ENCODE measurements around the gene ITPR3. TPM values are rescaled to one million over a fixed set of nuclear protein-coding genes. Genes with fewer than 3 reads are reported as not detected.

The ITPR3 gene
- total RNA-seq, 1 donor from 2014 or later, result 17.7 TPM

DNA sequence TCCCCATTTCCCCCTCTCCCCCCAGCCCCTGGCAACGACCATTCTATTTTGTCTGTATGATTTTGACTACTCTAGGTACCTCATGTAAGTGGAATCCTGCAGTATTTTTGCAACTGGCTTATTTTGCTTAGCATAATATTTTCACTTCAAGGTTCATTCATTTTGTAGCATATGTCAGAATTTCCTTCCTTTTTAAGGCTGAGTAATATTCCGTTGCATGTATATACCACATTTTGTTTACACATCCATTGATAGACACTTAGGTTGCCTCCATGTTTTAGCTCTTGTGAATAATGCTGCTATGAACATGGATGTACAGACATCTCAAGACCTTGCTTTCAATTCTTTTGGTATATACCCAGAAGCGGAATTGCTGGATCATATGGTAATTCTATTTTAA, 91.8 kb downstream of the ITPR3 start:
- H3K4me1 Mint-ChIP-seq (ENCODE audit: low read depth, unreplicated experiment), result peaks cover 10% of the 10 kb centered on the region
- H3K27me3 Mint-ChIP-seq (ENCODE audit: low read depth, unreplicated experiment), result no peaks in the 10 kb centered on the region
- Histone ChIP-seq H3K79me2 (ENCODE audit: insufficient read depth, low read length) (peaks cover 19% of the 10 kb centered on the region), H3K4me2 (ENCODE audit: low read length) (no peak overlapping the region), H3K4me3 (ENCODE audit: insufficient read depth, low read depth, low read length) (no peak overlapping the region), H3K9ac (ENCODE audit: low read length) (no peak overlapping the region), H3K27me3 (ENCODE audit: insufficient read depth, low read length) (peaks cover 2% of the 10 kb centered on the region), H3K4me1 (ENCODE audit: insufficient read depth, low read length) (peaks cover 13% of the 10 kb centered on the region), H3K9me3 (ENCODE audit: insufficient read depth, low read depth, low read length) (no peaks in the 10 kb centered on the region), H2AFZ (ENCODE audit: low read depth, low read length) (no peak overlapping the region), H3K36me3 (ENCODE audit: insufficient read depth, low read length) (no peaks in the 10 kb centered on the region), H4K20me1 (ENCODE audit: insufficient read depth, low read length) (no peaks in the 10 kb centered on the region), H3K27ac (ENCODE audit: low read depth, low read length) (no peak overlapping the region)
- no peak overlapping the region for H3K27ac Mint-ChIP-seq (ENCODE audit: unreplicated experiment)
- no peak for FAIRE-seq
- H3K9me3 Mint-ChIP-seq (ENCODE audit: unreplicated experiment), result no peaks in the 10 kb centered on the region
- TF ChIP-seq, protein P1, sequence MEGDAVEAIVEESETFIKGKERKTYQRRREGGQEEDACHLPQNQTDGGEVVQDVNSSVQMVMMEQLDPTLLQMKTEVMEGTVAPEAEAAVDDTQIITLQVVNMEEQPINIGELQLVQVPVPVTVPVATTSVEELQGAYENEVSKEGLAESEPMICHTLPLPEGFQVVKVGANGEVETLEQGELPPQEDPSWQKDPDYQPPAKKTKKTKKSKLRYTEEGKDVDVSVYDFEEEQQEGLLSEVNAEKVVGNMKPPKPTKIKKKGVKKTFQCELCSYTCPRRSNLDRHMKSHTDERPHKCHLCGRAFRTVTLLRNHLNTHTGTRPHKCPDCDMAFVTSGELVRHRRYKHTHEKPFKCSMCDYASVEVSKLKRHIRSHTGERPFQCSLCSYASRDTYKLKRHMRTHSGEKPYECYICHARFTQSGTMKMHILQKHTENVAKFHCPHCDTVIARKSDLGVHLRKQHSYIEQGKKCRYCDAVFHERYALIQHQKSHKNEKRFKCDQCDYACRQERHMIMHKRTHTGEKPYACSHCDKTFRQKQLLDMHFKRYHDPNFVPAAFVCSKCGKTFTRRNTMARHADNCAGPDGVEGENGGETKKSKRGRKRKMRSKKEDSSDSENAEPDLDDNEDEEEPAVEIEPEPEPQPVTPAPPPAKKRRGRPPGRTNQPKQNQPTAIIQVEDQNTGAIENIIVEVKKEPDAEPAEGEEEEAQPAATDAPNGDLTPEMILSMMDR (IDR thresholded peaks at IDR 0.05; ENCODE audit: insufficient read depth, low read depth, low read length), result no peak
- no peak for TF ChIP-seq EZH2 (IDR thresholded peaks at IDR 0.05; ENCODE audit: insufficient read depth, low read length)
- H3K36me3 Mint-ChIP-seq (ENCODE audit: low read depth, unreplicated experiment), result peaks cover 8% of the 10 kb centered on the region
- DNase-seq (ENCODE audit: low read depth), result no peak
- no peak overlapping the region for H3K4me3 Mint-ChIP-seq (ENCODE audit: unreplicated experiment)

DNA sequence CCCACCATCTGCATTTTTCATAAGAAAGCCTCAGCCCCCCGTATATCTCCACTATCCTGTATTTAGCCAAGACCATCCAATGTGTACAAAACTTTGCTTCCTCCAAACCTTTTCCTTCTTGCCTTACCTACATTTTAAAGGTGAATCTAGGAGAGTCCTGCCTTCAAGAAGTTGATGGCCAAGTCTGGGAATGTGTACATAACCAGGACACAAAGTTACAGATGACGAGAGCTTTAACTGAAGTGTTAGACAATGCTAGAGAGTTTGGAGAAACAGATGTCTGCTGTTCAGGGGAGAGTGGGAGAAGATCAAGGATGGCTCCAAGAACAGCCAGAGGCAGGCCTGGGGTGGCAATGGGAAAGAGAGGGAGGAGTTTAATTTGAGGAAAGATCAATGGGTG, 92.7 kb downstream of the ITPR3 start:
- DNase-seq (ENCODE audit: low read depth) (no peak), FAIRE-seq (no peak)
- no peaks in the 10 kb centered on the region for H3K9me3 Mint-ChIP-seq (ENCODE audit: unreplicated experiment)
- no peak overlapping the region for H3K4me3 Mint-ChIP-seq (ENCODE audit: unreplicated experiment)
- Histone ChIP-seq H3K9me3 (ENCODE audit: insufficient read depth, low read depth, low read length) (no peaks in the 10 kb centered on the region), H4K20me1 (ENCODE audit: insufficient read depth, low read length) (no peaks in the 10 kb centered on the region), H3K9ac (ENCODE audit: low read length) (no peak overlapping the region), H3K27ac (ENCODE audit: low read depth, low read length) (no peak overlapping the region), H3K79me2 (ENCODE audit: insufficient read depth, low read length) (peaks cover 15% of the 10 kb centered on the region), H3K4me3 (ENCODE audit: insufficient read depth, low read depth, low read length) (no peak overlapping the region), H3K27me3 (ENCODE audit: insufficient read depth, low read length) (peaks cover 6% of the 10 kb centered on the region), H3K36me3 (ENCODE audit: insufficient read depth, low read length) (no peaks in the 10 kb centered on the region), H3K4me1 (ENCODE audit: insufficient read depth, low read length) (peaks cover 13% of the 10 kb centered on the region), H2AFZ (ENCODE audit: low read depth, low read length) (no peak overlapping the region), H3K4me2 (ENCODE audit: low read length) (no peak overlapping the region)
- H3K27me3 Mint-ChIP-seq (ENCODE audit: low read depth, unreplicated experiment), result peaks cover 2% of the 10 kb centered on the region
- H3K4me1 Mint-ChIP-seq (ENCODE audit: low read depth, unreplicated experiment), result peaks cover 10% of the 10 kb centered on the region
- H3K27ac Mint-ChIP-seq (ENCODE audit: unreplicated experiment), result no peak overlapping the region
- TF ChIP-seq EZH2 (IDR thresholded peaks at IDR 0.05; ENCODE audit: insufficient read depth, low read length), result no peak
- TF ChIP-seq, protein P1 (IDR thresholded peaks at IDR 0.05; ENCODE audit: insufficient read depth, low read depth, low read length), result no peak
- H3K36me3 Mint-ChIP-seq (ENCODE audit: low read depth, unreplicated experiment), result peaks cover 3% of the 10 kb centered on the region

DNA sequence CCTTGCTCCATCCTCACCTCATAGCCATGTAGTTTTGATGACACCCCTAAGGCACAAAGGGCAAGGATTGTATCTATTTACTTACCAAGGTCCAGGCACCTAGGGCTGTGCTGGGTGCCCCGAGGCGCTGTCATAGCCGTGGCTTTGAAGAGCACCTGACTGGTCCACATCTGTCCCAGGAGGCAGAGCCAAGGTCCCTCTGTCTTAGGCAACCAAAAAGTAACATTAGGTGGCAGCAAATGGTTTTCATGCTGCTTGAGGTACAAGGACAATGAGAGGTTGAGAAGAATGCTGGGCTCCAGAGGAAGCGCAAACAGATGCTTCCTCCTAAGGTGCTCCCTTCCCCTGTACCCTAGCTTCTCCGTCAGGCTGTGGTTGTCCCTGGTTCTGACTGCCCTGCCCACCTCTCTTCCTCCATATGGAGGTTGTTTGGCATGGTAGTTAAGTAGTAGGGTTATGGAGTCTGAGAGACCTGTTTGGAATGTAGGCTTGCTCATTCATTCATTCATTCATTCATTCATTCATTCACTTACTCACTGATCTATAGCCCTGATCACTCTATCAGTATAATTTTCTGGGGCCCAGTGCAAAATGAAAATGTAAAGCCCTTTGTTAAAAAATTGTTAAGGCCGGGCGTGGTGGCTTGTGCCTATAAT, 93.4 kb downstream of the ITPR3 start:
- Histone ChIP-seq H3K4me1 (ENCODE audit: insufficient read depth, low read length) (peaks cover 13% of the 10 kb centered on the region), H3K79me2 (ENCODE audit: insufficient read depth, low read length) (peaks cover 15% of the 10 kb centered on the region), H3K9me3 (ENCODE audit: insufficient read depth, low read depth, low read length) (no peaks in the 10 kb centered on the region), H3K9ac (ENCODE audit: low read length) (no peak overlapping the region), H3K27ac (ENCODE audit: low read depth, low read length) (no peak overlapping the region), H3K27me3 (ENCODE audit: insufficient read depth, low read length) (peaks cover 6% of the 10 kb centered on the region), H2AFZ (ENCODE audit: low read depth, low read length) (no peak overlapping the region), H3K4me3 (ENCODE audit: insufficient read depth, low read depth, low read length) (no peak overlapping the region), H4K20me1 (ENCODE audit: insufficient read depth, low read length) (no peaks in the 10 kb centered on the region), H3K4me2 (ENCODE audit: low read length) (no peak overlapping the region), H3K36me3 (ENCODE audit: insufficient read depth, low read length) (no peaks in the 10 kb centered on the region)
- Mint-ChIP-seq H3K4me3 (ENCODE audit: unreplicated experiment) (no peak overlapping the region), H3K27me3 (ENCODE audit: low read depth, unreplicated experiment) (peaks cover 6% of the 10 kb centered on the region), H3K9me3 (ENCODE audit: unreplicated experiment) (no peaks in the 10 kb centered on the region), H3K27ac (ENCODE audit: unreplicated experiment) (no peak overlapping the region), H3K36me3 (ENCODE audit: low read depth, unreplicated experiment) (no peaks in the 10 kb centered on the region), H3K4me1 (ENCODE audit: low read depth, unreplicated experiment) (peaks cover 10% of the 10 kb centered on the region)
- no peak for DNase-seq (ENCODE audit: low read depth)
- TF ChIP-seq, protein P1 (IDR thresholded peaks at IDR 0.05; ENCODE audit: insufficient read depth, low read depth, low read length), result no peak
- no peak for TF ChIP-seq EZH2 (IDR thresholded peaks at IDR 0.05; ENCODE audit: insufficient read depth, low read length)
- FAIRE-seq, result no peak
